GM18505 (cell line): ENCODE measurements around the gene TUBB3.

ENCODE experiments used
- ATAC-seq: cut with Tn5 transposase; IDR thresholded peaks from one replicate; pipeline ENCODE4 v1.9.1; 2021; ENCODE audit not compliant: unreplicated experiment
- POLR2A ChIP-seq: IDR thresholded peaks from 4 replicates; pipeline ENCODE4 v1.6.1; 2011; ENCODE audit warnings: borderline replicate concordance; ENCODE audit not compliant: insufficient read depth, insufficient read length; ENCODE audit errors: extremely low read depth

TUBB3 gene

DNA sequence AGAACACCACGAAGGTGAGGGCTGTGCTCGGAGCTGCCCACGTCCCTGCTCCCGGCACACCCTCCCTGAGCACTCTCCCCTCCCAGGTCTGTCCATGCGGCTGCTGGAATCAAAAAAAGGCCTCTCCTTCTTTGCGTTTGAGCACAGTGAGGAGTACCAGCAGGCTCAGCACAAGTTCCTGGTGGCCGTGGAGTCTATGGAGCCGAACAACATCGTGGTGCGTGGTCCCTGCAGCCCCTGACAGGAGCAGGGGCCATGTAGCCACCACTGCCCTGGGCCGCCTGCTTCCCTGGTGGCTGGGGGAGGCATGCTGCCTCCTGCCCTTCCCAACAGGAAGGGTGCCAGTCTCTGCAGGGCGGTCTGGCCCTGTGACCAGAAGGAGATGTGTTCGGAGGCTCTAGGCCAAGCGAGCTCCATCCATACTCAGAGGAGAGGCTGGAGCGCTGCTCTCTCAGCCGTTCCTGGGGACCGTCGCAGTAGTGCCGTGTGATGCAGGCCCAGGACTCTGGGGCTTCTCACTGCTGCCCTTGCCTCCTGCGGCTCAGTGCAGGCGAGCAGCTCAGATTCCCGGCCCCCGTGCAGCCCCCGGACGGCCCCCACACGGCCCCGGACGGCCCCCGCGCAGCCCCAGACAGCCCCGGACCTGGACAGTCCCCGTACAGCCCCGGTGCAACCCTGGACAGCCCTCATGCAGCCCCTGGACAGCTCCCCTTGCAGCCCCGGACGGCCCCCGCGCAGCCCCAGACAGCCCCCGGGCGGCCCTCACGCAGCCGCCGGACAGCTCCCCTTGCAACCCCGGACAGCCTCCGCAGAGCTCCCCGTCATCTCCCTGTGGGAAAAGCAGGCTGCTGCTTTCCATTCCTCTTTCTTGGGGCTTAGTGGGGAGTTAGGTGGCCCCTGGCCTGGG is 29.2 kb upstream of the TUBB3 start:
- ATAC-seq, result no peak
- no peak for TF ChIP-seq POLR2A

- TF ChIP-seq POLR2A, result no peak
- ATAC-seq, result no peak
Observed at GRCh38 chr16:89895482-89896250, 27.5 kb upstream of the TUBB3 start.

DNA sequence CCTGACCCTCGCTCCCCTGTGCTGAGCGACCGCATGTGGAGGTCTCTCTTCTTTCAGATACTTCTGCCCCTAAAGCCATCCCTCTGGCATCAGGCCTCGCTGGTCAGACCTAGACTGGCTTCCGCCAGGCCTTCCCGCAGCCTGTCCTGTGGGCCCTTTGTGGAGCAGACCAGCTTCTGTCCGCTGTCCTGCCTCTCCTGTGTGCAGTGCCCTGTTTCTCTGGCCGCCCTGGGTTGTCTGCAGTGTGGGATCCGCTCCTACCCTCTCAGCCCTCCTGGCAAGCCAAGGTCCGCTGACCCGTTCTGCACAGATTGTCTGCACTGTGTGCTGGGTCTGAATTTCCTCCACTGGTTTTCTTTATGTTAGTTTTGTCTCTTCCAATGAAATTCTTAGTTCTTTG is 25.9 kb upstream of the TUBB3 start:
- TF ChIP-seq POLR2A, result no peak
- ATAC-seq, result no peak

- TF ChIP-seq POLR2A, result no peak
- no peak for ATAC-seq
Observed at GRCh38 chr16:89898201-89898967, 24.8 kb upstream of the TUBB3 start.

DNA sequence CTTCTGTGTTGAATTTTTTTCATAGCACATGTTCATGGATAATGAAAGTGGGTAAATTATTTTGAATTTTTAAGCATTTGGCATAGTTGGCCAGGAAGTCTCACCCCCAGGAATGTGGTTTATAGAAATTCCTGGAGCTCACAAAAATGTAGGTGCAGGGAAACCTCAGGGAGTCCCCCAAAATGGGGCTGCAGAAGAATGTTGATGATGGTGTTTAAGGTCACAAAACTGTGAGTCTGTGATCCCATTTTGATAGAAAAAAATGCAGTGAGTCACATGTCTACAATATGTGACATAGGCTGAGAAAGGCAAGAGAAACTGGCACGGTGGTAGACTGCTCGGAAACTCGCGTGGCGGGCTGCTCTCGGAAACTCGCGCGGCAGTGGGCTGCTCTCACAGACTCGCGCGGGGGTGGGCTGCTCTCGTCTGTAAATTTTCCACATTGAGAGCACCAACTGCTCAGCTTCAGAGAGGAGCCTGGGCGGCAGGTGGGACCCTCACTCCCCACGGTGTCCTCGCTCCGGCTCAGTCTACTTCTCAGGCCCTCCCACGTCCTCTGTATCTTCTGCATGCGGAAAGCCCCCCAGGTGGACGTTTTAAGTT is 23.2 kb upstream of the TUBB3 start:
- ATAC-seq, result no peak
- no peak for TF ChIP-seq POLR2A

DNA sequence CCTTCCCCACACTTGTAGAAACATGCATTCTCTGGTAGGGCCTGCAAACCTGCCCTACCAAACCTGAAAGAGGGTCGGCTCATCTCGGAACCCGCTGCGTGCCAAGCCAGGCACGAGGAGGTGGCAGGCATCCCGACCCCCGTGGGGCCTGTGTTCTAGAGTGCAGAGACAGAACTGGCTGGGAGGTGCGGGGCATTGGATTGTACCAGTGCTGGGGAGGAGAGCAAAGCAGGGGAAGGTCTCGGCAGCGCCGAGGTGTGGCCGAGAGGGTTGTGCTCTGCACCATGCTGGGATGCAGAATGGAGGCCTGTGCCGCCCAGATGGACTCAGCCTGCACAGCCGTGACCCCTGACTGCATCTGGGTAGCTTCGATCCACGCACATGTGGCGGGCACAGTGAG is 22.3 kb upstream of the TUBB3 start:
- TF ChIP-seq POLR2A, result no peak
- ATAC-seq, result no peak

DNA sequence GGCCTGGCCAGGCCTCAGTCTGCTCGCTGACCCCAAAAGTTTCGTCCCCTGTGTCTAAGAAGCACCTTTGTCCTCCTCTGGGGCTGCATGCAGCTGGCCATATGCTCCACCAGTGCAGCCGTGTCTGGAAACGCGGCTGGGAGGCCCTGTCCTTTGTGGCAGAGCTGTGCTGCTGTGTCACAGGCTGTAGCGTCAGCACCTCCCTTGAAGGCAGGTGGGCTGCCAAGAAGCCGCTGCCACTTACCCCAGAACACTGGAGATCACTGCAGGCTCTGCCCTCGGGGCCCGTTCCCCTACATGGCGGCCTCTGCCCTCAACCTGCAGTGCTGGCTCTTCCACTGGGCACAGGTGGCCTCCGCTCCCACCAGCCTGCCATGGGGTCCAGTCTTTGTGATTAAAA is 20.2 kb upstream of the TUBB3 start:
- ATAC-seq, result no peak
- TF ChIP-seq POLR2A, result no peak

GRCh38 chr16:89903908-89904515 is 19.1 kb upstream of the TUBB3 start:
- no peak for TF ChIP-seq POLR2A
- ATAC-seq, result no peak

DNA sequence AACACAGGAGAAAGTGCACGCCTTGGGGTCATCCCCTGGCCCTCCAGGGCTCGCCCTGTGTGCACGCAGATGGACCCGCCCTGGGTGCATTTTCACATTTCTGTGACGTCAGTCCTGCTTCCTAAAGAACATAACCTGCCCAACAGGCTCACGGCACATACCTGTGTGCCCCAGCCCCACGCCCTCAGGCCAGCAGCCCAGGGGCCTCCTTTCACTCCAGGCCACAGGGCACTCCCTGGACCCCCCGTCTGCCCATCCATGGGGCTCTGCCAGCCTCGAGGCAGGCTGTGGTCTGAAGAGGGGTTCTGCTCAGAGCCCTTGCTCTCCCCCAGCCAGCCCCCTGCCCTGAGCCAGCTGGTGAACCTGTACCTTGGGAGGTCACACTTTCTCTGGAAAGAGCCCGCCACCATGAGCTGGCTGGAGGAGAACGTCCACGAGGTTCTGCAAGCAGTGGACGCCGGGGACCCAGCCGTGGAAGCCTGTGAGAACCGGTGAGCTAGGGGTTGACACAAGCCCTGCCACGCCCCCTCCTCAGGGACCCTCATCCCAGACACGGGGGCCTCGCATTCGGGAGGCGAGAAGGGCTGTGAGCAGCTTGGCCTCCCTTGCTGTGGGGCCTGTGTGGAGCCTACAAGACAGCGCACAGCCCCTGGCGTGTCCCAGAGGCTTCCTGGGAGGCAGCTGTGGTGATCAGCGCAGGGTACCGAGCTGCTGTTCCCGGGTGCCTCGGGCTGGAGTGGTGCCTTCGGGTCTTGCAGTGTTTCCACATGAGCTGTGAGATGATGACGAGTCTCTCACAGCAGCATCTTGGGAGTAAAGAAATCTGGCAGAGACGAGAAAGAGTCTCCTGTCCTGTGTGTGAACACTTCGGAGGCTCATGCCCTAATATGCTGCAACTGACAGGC is 18.3 kb upstream of the TUBB3 start:
- ATAC-seq, result no peak
- peak; percentile 16 for TF ChIP-seq POLR2A

DNA sequence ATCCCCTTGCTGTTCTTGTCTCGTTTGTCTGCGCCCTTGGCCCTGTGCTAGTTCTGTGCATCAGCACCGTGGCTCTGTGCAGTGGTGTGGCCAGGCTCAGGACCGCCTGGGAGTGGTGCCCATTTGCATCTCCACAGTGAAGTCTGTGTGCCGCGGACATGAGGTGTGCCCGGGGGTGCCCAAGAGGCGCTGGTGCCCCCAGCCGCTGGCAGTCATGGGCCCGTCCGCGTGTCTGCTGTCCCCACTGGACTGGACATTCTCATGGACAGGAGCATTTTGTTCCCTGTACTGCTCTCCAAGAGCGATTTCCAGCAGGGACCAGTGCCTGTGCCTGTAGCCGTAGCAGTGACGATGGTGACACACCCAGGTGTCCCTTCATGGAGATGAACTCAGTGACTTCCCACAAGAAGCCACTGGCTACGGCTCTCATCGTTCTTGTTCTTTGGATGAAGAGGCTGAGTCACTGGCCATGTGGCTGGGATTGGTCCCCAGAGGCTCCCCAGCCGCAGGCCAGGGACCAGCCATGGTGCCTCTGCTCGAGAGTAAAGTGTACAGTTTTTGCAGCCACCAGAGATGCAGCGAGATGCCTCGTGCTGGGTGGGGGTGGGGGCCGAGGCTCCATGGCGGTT is 17.5 kb upstream of the TUBB3 start:
- ATAC-seq, result no peak
- TF ChIP-seq POLR2A, result no peak

- ATAC-seq, result no peak
- TF ChIP-seq POLR2A, result no peak
Observed at GRCh38 chr16:89906140-89907025, 16.8 kb upstream of the TUBB3 start.
